ENCODE results near the gene SLC22A25.

Gene SLC22A25

GRCh38 chr11:63243533-63243932 lies at the start of gene SLC22A25:
Gene SLC22A25, minus strand, starts transcription at chr11:63243599. Its CDS starts 13,947 bp downstream, at chr11:63229652.
- TF ChIP-seq, protein P1, sequence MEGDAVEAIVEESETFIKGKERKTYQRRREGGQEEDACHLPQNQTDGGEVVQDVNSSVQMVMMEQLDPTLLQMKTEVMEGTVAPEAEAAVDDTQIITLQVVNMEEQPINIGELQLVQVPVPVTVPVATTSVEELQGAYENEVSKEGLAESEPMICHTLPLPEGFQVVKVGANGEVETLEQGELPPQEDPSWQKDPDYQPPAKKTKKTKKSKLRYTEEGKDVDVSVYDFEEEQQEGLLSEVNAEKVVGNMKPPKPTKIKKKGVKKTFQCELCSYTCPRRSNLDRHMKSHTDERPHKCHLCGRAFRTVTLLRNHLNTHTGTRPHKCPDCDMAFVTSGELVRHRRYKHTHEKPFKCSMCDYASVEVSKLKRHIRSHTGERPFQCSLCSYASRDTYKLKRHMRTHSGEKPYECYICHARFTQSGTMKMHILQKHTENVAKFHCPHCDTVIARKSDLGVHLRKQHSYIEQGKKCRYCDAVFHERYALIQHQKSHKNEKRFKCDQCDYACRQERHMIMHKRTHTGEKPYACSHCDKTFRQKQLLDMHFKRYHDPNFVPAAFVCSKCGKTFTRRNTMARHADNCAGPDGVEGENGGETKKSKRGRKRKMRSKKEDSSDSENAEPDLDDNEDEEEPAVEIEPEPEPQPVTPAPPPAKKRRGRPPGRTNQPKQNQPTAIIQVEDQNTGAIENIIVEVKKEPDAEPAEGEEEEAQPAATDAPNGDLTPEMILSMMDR (IDR thresholded peaks at IDR 0.05; ENCODE audit: insufficient read depth, low read depth, low read length, missing control alignments) = no peak
- no peak for DNase-seq (ENCODE audit: low read depth)
- H3K4me3 ChIP-seq (ENCODE audit: low read depth, low read length) = no peak within 1 kb of the TSS

DNA sequence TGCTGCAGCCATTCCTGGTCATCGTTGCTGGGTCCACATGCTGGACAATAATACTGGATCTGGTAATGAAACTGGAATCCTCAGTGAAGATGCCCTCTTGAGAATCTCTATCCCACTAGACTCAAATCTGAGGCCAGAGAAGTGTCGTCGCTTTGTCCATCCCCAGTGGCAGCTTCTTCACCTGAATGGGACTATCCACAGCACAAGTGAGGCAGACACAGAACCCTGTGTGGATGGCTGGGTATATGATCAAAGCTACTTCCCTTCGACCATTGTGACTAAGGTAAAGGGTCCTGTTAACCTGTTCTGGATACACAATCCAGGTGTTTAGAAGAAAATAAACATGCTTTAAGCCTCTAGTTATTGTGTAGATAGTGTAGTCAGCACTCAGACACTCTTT lies 46.9 kb upstream of the SLC22A25 start:
- TF ChIP-seq, protein P1 (IDR thresholded peaks at IDR 0.05; ENCODE audit: insufficient read depth, low read depth, low read length, missing control alignments) = no peak
- H3K4me3 ChIP-seq (ENCODE audit: low read depth, low read length) = no peak overlapping the region
- no peak for DNase-seq (ENCODE audit: low read depth)

GRCh38 chr11:63289658-63290057 lies 46.3 kb upstream of the SLC22A25 start:
- TF ChIP-seq, protein P1 (IDR thresholded peaks at IDR 0.05; ENCODE audit: insufficient read depth, low read depth, low read length, missing control alignments) = no peak
- no peak for DNase-seq (ENCODE audit: low read depth)

GRCh38 chr11:63282579-63282978 lies 39.2 kb upstream of the SLC22A25 start:
- H3K4me3 ChIP-seq (ENCODE audit: low read depth, low read length) = no peak overlapping the region
- no peak for DNase-seq (ENCODE audit: low read depth)
- TF ChIP-seq, protein P1 (IDR thresholded peaks at IDR 0.05; ENCODE audit: insufficient read depth, low read depth, low read length, missing control alignments) = no peak

More at GRCh38 chr11:63289658-63290057, 46.3 kb upstream of the SLC22A25 start:
- no peak overlapping the region for H3K4me3 ChIP-seq (ENCODE audit: low read depth, low read length)

GRCh38 chr11:63280920-63281319 lies 37.5 kb upstream of the SLC22A25 start:
- DNase-seq (ENCODE audit: low read depth) = no peak
- TF ChIP-seq, protein P1 (IDR thresholded peaks at IDR 0.05; ENCODE audit: insufficient read depth, low read depth, low read length, missing control alignments) = no peak
- H3K4me3 ChIP-seq (ENCODE audit: low read depth, low read length) = no peak overlapping the region

GRCh38 chr11:63277345-63277943 lies 34.0 kb upstream of the SLC22A25 start:
- H3K4me3 ChIP-seq (ENCODE audit: low read depth, low read length) = no peak overlapping the region
- DNase-seq (ENCODE audit: low read depth) = peak; percentile 39
- TF ChIP-seq, protein P1 (IDR thresholded peaks at IDR 0.05; ENCODE audit: insufficient read depth, low read depth, low read length, missing control alignments) = peak; percentile 40

GRCh38 chr11:63274776-63275175 lies 31.4 kb upstream of the SLC22A25 start:
- TF ChIP-seq, protein P1 (IDR thresholded peaks at IDR 0.05; ENCODE audit: insufficient read depth, low read depth, low read length, missing control alignments) = no peak
- H3K4me3 ChIP-seq (ENCODE audit: low read depth, low read length) = no peak overlapping the region
- no peak for DNase-seq (ENCODE audit: low read depth)

Data from GM12865 (cell line).